ENCODE results near the gene CASTOR1. TPM values are rescaled to one million over a fixed set of nuclear protein-coding genes. Genes with fewer than 3 reads are reported as not detected.

The CASTOR1 gene
- total RNA-seq, 2 donors from 2014 or later: 19.2 to 19.5 TPM

DNA sequence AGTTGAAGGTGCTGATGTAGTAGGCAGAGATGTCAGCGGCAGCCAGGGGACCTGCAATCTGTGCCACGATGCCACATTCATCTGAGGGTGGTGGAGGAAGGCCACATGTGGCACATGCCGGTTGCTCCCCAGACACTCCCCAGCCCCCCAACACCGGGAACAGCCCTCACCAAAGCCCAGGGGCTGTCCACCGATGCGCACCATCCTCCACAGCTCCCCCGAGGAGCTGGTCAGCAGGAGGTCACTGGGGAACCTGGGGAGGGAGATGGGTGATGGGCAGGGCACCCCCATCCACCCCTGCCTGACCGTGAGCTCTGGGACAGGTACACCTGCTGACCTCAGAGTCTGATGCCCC is 3.5 kb downstream of the CASTOR1 start:
- Mint-ChIP-seq H3K4me3 (no peak overlapping the region), H3K4me1 (peaks cover 10% of the 10 kb centered on the region), H3K27me3 (ENCODE audit: insufficient read depth) (no peaks in the 10 kb centered on the region), H3K36me3 (ENCODE audit: low read depth) (no peaks in the 10 kb centered on the region), H3K9me3 (no peaks in the 10 kb centered on the region), H3K27ac (no peak overlapping the region)
- H3K27me3 ChIP-seq (ENCODE audit: control insufficient read depth, insufficient read depth, low read length, poor library complexity, severe bottlenecking): no peaks in the 10 kb centered on the region
- no peak overlapping the region for H3K9ac ChIP-seq (ENCODE audit: extremely low read depth, low read length, poor library complexity, severe bottlenecking)
- no peaks in the 10 kb centered on the region for H3K36me3 ChIP-seq (ENCODE audit: control insufficient read depth, insufficient read depth, low read length)
- H3K4me3 ChIP-seq (ENCODE audit: low read length): no peak overlapping the region
- H3K27ac ChIP-seq (ENCODE audit: low read depth, low read length): no peak overlapping the region
- DNase-seq: no peak
- WGBS, 2 experiments (ENCODE audit: insufficient coverage in 1 of 2, insufficient read length in 1 of 2): 93 to 100% methylated on average over 2 to 7 of the region's 8 CpGs
- peaks cover 10% of the 10 kb centered on the region for H3K4me1 ChIP-seq (ENCODE audit: control insufficient read depth, insufficient read depth, low read length)
- TF ChIP-seq, protein P1, sequence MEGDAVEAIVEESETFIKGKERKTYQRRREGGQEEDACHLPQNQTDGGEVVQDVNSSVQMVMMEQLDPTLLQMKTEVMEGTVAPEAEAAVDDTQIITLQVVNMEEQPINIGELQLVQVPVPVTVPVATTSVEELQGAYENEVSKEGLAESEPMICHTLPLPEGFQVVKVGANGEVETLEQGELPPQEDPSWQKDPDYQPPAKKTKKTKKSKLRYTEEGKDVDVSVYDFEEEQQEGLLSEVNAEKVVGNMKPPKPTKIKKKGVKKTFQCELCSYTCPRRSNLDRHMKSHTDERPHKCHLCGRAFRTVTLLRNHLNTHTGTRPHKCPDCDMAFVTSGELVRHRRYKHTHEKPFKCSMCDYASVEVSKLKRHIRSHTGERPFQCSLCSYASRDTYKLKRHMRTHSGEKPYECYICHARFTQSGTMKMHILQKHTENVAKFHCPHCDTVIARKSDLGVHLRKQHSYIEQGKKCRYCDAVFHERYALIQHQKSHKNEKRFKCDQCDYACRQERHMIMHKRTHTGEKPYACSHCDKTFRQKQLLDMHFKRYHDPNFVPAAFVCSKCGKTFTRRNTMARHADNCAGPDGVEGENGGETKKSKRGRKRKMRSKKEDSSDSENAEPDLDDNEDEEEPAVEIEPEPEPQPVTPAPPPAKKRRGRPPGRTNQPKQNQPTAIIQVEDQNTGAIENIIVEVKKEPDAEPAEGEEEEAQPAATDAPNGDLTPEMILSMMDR (conservative IDR thresholded peaks at IDR 0.05): no peak
- no peaks in the 10 kb centered on the region for H3K9me3 ChIP-seq (ENCODE audit: control insufficient read depth, low read length)

- no peak overlapping the region for H3K4me3 ChIP-seq (ENCODE audit: low read length)
- H3K27me3 ChIP-seq (ENCODE audit: control insufficient read depth, insufficient read depth, low read length, poor library complexity, severe bottlenecking): no peaks in the 10 kb centered on the region
- no peak overlapping the region for H3K27ac ChIP-seq (ENCODE audit: low read depth, low read length)
- H3K9me3 Mint-ChIP-seq: no peaks in the 10 kb centered on the region
- H3K4me1 Mint-ChIP-seq: peaks cover 8% of the 10 kb centered on the region
- 93 to 95% methylated on average over 15 to 27 of the region's 27 CpGs for WGBS, 2 experiments (ENCODE audit: insufficient coverage in 1 of 2, insufficient read length in 1 of 2)
- H3K9me3 ChIP-seq (ENCODE audit: control insufficient read depth, low read length): no peaks in the 10 kb centered on the region
- TF ChIP-seq, protein P1 (conservative IDR thresholded peaks at IDR 0.05): no peak
- H3K36me3 Mint-ChIP-seq (ENCODE audit: low read depth): no peaks in the 10 kb centered on the region
- no peaks in the 10 kb centered on the region for H3K36me3 ChIP-seq (ENCODE audit: control insufficient read depth, insufficient read depth, low read length)
- no peak overlapping the region for H3K9ac ChIP-seq (ENCODE audit: extremely low read depth, low read length, poor library complexity, severe bottlenecking)
- no peaks in the 10 kb centered on the region for H3K27me3 Mint-ChIP-seq (ENCODE audit: insufficient read depth)
- no peak overlapping the region for H3K4me3 Mint-ChIP-seq
- H3K4me1 ChIP-seq (ENCODE audit: control insufficient read depth, insufficient read depth, low read length): peaks cover 6% of the 10 kb centered on the region
- H3K27ac Mint-ChIP-seq: no peak overlapping the region
- DNase-seq: no peak
Observed at GRCh38 chr22:30285176-30285845, 4.0 kb downstream of the CASTOR1 start.

DNA sequence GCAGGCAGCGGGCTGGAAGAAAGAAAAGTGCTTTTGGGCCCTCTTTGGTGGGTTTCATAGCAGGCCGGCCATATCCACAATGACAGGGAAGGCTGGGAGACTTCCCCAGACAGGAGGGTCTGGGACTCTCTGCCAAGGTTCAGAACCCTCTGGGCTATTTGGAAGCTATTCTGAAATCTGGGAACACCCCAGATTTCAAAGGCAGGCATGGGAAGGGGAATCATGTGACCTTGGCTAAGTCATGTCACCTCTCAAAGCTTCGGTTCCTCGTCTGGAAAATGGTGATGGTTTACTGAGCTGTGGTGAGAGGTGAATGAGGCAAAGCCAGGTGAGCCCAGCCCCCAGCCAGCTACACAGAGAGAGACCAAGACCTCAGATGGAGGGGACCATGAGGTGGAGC is 4.6 kb downstream of the CASTOR1 start:
- H3K9me3 Mint-ChIP-seq: no peaks in the 10 kb centered on the region

More for the DNA sequence above, 4.6 kb downstream of the CASTOR1 start:
- no peak overlapping the region for H3K4me3 ChIP-seq (ENCODE audit: low read length)
- H3K9me3 ChIP-seq (ENCODE audit: control insufficient read depth, low read length): no peaks in the 10 kb centered on the region
- no peaks in the 10 kb centered on the region for H3K36me3 ChIP-seq (ENCODE audit: control insufficient read depth, insufficient read depth, low read length)
- Mint-ChIP-seq H3K4me3 (no peak overlapping the region), H3K27ac (no peak overlapping the region), H3K27me3 (ENCODE audit: insufficient read depth) (no peaks in the 10 kb centered on the region), H3K36me3 (ENCODE audit: low read depth) (no peaks in the 10 kb centered on the region), H3K4me1 (peaks cover 4% of the 10 kb centered on the region)
- DNase-seq: no peak
- 94 to 96% methylated on average over 2 to 4 of the region's 4 CpGs for WGBS, 2 experiments (ENCODE audit: insufficient coverage in 1 of 2, insufficient read length in 1 of 2)
- TF ChIP-seq, protein P1 (conservative IDR thresholded peaks at IDR 0.05): no peak
- no peaks in the 10 kb centered on the region for H3K4me1 ChIP-seq (ENCODE audit: control insufficient read depth, insufficient read depth, low read length)
- H3K27me3 ChIP-seq (ENCODE audit: control insufficient read depth, insufficient read depth, low read length, poor library complexity, severe bottlenecking): no peaks in the 10 kb centered on the region
- no peak overlapping the region for H3K9ac ChIP-seq (ENCODE audit: extremely low read depth, low read length, poor library complexity, severe bottlenecking)
- no peak overlapping the region for H3K27ac ChIP-seq (ENCODE audit: low read depth, low read length)

Measured in endodermal cell (in vitro differentiated cells).